Neuron (in vitro differentiated cells): ENCODE results near the gene ADAM8.

Experiments
- H2AFZ ChIP-seq: one replicate; pipeline ENCODE4 v1.6.1; 2013; ENCODE audit warnings: low read depth, mild to moderate bottlenecking, inconsistent platforms, low read length, moderate library complexity
- H3K27me3 ChIP-seq: one replicate; pipeline ENCODE4 v1.6.1; 2013; ENCODE audit warnings: low read length; ENCODE audit not compliant: insufficient read depth
- H3K36me3 ChIP-seq: one replicate; pipeline ENCODE4 v1.6.1; 2013; ENCODE audit warnings: low read length; ENCODE audit not compliant: insufficient read depth
- H3K4me1 ChIP-seq: one replicate; pipeline ENCODE4 v1.6.1; 2013; ENCODE audit warnings: low read length; ENCODE audit not compliant: insufficient read depth
- H3K4me3 ChIP-seq: 2 replicates; pipeline ENCODE4 v1.5.1; 2013; ENCODE audit warnings: mild to moderate bottlenecking, low read length, moderate library complexity
- H3K9me3 ChIP-seq: one replicate; pipeline ENCODE4 v1.6.1; 2013; ENCODE audit warnings: low read length

Gene ADAM8

DNA sequence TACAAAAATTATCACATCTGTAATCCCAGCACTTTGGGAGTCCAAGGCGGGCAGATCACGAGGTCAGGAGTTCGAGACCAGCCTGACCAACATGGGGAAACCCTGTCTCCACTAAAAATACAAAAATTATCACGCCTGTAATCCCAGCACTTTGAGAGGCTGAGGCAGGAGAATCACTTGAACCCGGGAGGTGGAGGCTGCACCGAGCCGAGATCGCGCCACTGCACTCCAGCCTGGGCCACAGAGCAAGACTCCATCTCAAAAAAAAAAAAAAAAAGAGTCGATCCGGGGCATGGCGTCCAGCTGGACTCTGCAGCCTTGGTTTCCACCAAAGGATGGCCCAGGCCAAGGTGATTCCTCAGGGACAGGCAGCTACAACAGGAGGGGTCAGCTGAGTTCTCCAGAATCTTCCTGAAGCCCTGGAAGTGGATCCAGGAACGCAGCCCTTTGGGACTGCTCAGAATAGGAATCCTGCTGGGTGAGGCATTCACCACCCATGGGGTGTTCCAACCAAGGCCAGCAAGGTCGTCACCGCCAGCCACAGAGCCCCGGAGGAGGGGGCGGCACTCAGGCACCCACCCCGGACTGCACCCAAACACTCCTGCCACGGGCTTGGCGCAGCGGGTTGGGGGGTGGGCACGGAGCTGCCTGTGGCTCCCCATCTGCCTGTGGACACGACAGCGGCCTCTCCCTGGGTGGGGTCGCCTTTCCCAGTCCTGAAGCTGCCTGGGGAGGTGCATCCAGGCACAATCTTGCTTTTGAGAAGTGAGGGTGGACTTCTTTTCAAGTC, 58.7 kb downstream of the ADAM8 start:
- Histone ChIP-seq H3K9me3 (peaks cover 6% of the 10 kb centered on the region), H3K36me3 (no peaks in the 10 kb centered on the region), H3K4me3 (no peak overlapping the region), H3K4me1 (no peaks in the 10 kb centered on the region), H2AFZ (no peak overlapping the region), H3K27me3 (peaks cover 17% of the 10 kb centered on the region)

GRCh38 chr10:133216776-133217175, 59.9 kb downstream of the ADAM8 start:
- Histone ChIP-seq H3K36me3 (no peaks in the 10 kb centered on the region), H3K4me3 (no peak overlapping the region), H2AFZ (no peak overlapping the region), H3K9me3 (peaks cover 6% of the 10 kb centered on the region), H3K4me1 (no peaks in the 10 kb centered on the region), H3K27me3 (peaks cover 17% of the 10 kb centered on the region)

GRCh38 chr10:133215586-133215985, 61.1 kb downstream of the ADAM8 start:
- H2AFZ ChIP-seq: no peak overlapping the region
- H3K36me3 ChIP-seq: no peaks in the 10 kb centered on the region
- peaks cover 6% of the 10 kb centered on the region for H3K9me3 ChIP-seq
- H3K27me3 ChIP-seq: peaks cover 9% of the 10 kb centered on the region
- no peaks in the 10 kb centered on the region for H3K4me1 ChIP-seq
- no peak overlapping the region for H3K4me3 ChIP-seq

DNA sequence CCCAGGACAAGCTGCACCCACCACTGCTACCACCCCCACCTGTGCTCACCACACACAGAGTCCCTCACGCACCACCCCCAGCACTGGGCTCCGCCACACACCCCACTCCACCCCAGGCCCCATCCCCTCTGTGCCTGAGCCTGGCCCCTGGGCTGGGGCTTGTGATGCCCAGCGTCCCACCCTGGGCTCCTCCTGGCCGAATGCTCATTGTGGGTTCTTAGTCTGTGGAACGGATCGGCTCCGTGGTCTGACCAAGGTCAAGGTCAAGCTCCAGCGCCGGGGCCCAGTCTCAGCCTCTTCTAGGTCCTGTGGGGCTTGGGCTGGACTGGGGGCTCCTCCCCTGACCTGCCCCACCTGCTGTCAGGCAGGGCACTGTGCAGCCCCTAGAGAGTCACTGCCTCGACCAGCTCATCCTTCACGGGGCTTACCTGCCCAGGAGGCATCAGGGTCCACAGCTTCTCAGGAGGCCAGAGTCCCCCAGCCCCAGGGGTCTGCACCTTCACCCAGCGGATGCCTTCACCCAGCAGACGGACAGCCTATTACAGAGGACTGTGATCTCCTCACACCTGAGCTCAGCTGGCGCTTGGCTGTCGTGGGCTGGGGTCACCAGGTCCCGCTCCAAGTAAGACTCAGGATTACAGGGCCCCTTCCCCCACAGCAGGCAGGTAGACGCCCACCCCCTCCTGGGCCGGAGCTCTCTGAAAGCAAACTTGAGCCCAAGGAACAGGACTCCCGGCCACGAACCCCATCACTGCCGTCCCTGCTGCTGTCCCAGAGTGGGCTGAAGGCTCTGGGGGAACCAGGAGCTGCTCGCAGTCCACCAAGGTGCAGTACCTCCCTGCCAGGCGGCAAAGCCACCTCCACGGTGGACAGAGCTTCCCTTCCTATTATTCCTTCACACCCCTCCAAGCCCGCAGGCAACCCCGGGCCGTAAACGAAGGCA, 61.9 kb downstream of the ADAM8 start:
- no peaks in the 10 kb centered on the region for H3K4me1 ChIP-seq
- no peak overlapping the region for H2AFZ ChIP-seq
- H3K4me3 ChIP-seq: no peak overlapping the region
- peaks cover 6% of the 10 kb centered on the region for H3K9me3 ChIP-seq
- H3K36me3 ChIP-seq: no peaks in the 10 kb centered on the region
- H3K27me3 ChIP-seq: peaks cover 7% of the 10 kb centered on the region

GRCh38 chr10:133213641-133214467, 62.8 kb downstream of the ADAM8 start:
- H3K36me3 ChIP-seq: no peaks in the 10 kb centered on the region
- H3K4me1 ChIP-seq: no peaks in the 10 kb centered on the region
- H2AFZ ChIP-seq: no peak overlapping the region
- no peak overlapping the region for H3K4me3 ChIP-seq
- H3K27me3 ChIP-seq: peaks cover 3% of the 10 kb centered on the region
- H3K9me3 ChIP-seq: peaks cover 6% of the 10 kb centered on the region

GRCh38 chr10:133212853-133213494, 63.7 kb downstream of the ADAM8 start:
- Histone ChIP-seq H3K9me3 (peaks cover 6% of the 10 kb centered on the region), H3K36me3 (no peaks in the 10 kb centered on the region), H2AFZ (no peak overlapping the region), H3K4me3 (no peak overlapping the region), H3K27me3 (no peaks in the 10 kb centered on the region), H3K4me1 (no peaks in the 10 kb centered on the region)
